ENCODE results near the gene BCAS4.
"Not testable (repeated sequence)": the region's sequence is repeated elsewhere in the genome, so short reads cannot be mapped to it uniquely, and the experiment has no call there.

Gene BCAS4

DNA sequence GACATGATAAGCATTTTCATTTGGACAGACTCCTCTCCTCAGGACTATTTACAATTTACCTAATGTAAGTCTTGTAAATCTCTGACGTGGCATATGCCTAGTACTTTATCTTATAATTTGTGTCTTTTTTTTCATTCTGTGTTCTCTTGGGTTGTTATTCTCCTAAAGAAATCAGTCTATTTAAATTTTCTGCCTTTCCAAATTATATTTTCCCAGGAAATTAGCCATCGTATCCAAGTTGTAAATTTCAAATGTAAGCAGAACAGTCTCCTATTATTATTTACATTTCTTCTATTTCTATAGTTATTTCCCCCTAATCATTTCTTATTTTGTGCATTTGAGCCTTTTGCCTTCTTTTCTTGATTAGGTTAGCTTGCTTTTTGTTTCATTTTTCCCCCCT is 17.5 kb upstream of the BCAS4 start:
- Histone ChIP-seq H3K79me2 (ENCODE audit: low read length) (no peaks in the 10 kb centered on the region), H4K20me1 (ENCODE audit: insufficient read depth, low read length) (no peaks in the 10 kb centered on the region), H3K27ac (ENCODE audit: low read length) (no peak overlapping the region), H3K36me3 (replicated peaks; ENCODE audit: low read depth, low read length) (no peaks in the 10 kb centered on the region), H3K9ac (ENCODE audit: low read length) (no peak overlapping the region), H3K4me2 (ENCODE audit: low read length) (no peak overlapping the region), H3K4me3 (ENCODE audit: low read length) (no peak overlapping the region), H3K27me3 (ENCODE audit: low read depth, low read length) (peaks cover 3% of the 10 kb centered on the region; the same call in 1 of the 2 replicates), H3K9me3 (ENCODE audit: insufficient read depth, low read length) (no peaks in the 10 kb centered on the region), H2AFZ (ENCODE audit: low read depth, low read length) (no peak overlapping the region), H3K4me1 (ENCODE audit: low read length) (no peaks in the 10 kb centered on the region)
- TF ChIP-seq, protein P1, sequence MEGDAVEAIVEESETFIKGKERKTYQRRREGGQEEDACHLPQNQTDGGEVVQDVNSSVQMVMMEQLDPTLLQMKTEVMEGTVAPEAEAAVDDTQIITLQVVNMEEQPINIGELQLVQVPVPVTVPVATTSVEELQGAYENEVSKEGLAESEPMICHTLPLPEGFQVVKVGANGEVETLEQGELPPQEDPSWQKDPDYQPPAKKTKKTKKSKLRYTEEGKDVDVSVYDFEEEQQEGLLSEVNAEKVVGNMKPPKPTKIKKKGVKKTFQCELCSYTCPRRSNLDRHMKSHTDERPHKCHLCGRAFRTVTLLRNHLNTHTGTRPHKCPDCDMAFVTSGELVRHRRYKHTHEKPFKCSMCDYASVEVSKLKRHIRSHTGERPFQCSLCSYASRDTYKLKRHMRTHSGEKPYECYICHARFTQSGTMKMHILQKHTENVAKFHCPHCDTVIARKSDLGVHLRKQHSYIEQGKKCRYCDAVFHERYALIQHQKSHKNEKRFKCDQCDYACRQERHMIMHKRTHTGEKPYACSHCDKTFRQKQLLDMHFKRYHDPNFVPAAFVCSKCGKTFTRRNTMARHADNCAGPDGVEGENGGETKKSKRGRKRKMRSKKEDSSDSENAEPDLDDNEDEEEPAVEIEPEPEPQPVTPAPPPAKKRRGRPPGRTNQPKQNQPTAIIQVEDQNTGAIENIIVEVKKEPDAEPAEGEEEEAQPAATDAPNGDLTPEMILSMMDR (IDR thresholded peaks at IDR 0.05; ENCODE audit: low read depth, low read length): no peak
- no peak for TF ChIP-seq EZH2phosphoT487 (IDR thresholded peaks at IDR 0.05; ENCODE audit: low read depth)

DNA sequence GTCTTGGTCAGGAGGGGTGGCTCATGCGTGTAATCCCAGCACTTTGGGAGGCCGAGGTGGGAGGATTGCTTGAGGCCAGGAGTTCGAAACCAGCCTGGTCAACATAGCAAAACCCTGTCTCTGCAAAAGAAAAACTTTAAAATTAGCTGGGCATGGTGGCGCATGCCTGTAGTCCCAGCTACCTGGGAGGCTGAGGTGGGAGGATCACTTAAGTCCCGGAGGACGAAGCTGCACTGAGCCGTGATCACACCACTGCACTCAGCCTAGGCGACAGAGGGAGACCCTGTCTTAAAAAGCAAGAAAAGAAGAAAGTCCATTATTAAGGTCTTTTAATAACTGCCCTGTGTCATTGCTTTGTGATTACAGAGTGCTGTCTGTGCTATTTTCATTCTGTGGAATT is 15.9 kb upstream of the BCAS4 start:
- not testable (repeated sequence) for H3K4me3 ChIP-seq (ENCODE audit: low read length); H3K9me3 ChIP-seq (ENCODE audit: insufficient read depth, low read length); H4K20me1 ChIP-seq (ENCODE audit: insufficient read depth, low read length); H3K27ac ChIP-seq (ENCODE audit: low read length); H3K4me2 ChIP-seq (ENCODE audit: low read length); H3K9ac ChIP-seq (ENCODE audit: low read length); H3K36me3 ChIP-seq (replicated peaks; ENCODE audit: low read depth, low read length); H3K79me2 ChIP-seq (ENCODE audit: low read length); H3K4me1 ChIP-seq (ENCODE audit: low read length); H2AFZ ChIP-seq (ENCODE audit: low read depth, low read length); H3K27me3 ChIP-seq (ENCODE audit: low read depth, low read length)

DNA sequence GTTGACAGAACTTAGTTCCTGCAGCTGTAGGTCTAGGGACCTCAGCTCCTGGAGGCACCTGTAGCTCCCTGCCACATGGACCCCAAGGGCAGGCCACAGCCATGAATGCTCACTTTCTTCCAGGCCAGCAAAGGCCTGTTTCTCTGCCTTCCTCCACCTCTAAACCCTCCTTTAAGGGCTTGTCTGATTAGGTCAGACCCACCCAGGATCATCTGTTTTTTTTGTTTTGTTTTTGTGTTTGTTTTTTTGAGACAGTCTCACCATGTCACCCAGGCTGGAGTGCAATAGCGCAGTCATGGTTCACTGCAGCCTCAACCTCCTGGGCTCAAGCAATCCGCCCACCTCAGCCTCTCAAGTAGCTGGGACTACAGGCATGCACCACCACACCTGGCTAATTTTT is 11.5 kb upstream of the BCAS4 start:
- no peak overlapping the region for H3K27ac ChIP-seq (ENCODE audit: low read length)
- no peak overlapping the region for H3K4me2 ChIP-seq (ENCODE audit: low read length)
- no peak overlapping the region for H3K9ac ChIP-seq (ENCODE audit: low read length)
- TF ChIP-seq EZH2phosphoT487 (IDR thresholded peaks at IDR 0.05; ENCODE audit: low read depth): no peak
- TF ChIP-seq, protein P1 (IDR thresholded peaks at IDR 0.05; ENCODE audit: low read depth, low read length): no peak
- no peaks in the 10 kb centered on the region for H3K9me3 ChIP-seq (ENCODE audit: insufficient read depth, low read length)
- H3K36me3 ChIP-seq (replicated peaks; ENCODE audit: low read depth, low read length): no peaks in the 10 kb centered on the region
- peaks cover 3% of the 10 kb centered on the region; the same call in 1 of the 2 replicates for H3K27me3 ChIP-seq (ENCODE audit: low read depth, low read length)
- H3K79me2 ChIP-seq (ENCODE audit: low read length): no peaks in the 10 kb centered on the region
- no peak overlapping the region for H2AFZ ChIP-seq (ENCODE audit: low read depth, low read length)
- no peaks in the 10 kb centered on the region for H4K20me1 ChIP-seq (ENCODE audit: insufficient read depth, low read length)
- peaks cover 7% of the 10 kb centered on the region for H3K4me1 ChIP-seq (ENCODE audit: low read length)
- H3K4me3 ChIP-seq (ENCODE audit: low read length): no peak overlapping the region

DNA sequence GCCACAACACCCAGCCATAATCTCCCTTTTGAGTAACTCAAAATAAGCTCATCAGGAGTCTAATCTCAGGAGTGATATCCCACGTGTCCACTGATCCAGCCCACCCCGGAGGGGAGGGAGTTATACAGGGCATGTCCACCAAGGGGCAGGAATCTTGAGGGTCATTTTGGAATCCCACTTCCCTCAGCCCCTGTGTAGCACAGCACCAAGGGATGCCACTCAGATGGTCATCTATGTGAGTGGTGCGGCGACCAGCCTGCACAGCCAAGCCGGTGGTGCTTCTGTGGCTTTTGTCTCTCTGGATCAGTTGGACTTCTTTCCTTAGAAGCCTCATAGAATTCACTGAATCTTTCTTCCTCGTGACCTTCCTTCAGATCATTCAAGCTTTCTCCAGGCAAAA is 11.0 kb upstream of the BCAS4 start:
- Histone ChIP-seq H3K27ac (ENCODE audit: low read length) (no peak overlapping the region), H3K4me1 (ENCODE audit: low read length) (peaks cover 8% of the 10 kb centered on the region), H3K79me2 (ENCODE audit: low read length) (no peaks in the 10 kb centered on the region), H3K4me3 (ENCODE audit: low read length) (no peak overlapping the region), H3K9ac (ENCODE audit: low read length) (no peak overlapping the region), H2AFZ (ENCODE audit: low read depth, low read length) (no peak overlapping the region), H3K4me2 (ENCODE audit: low read length) (no peak overlapping the region), H4K20me1 (ENCODE audit: insufficient read depth, low read length) (no peaks in the 10 kb centered on the region), H3K27me3 (ENCODE audit: low read depth, low read length) (peaks cover 3% of the 10 kb centered on the region; the same call in 1 of the 2 replicates), H3K9me3 (ENCODE audit: insufficient read depth, low read length) (no peaks in the 10 kb centered on the region), H3K36me3 (replicated peaks; ENCODE audit: low read depth, low read length) (no peaks in the 10 kb centered on the region)
- TF ChIP-seq, protein P1 (IDR thresholded peaks at IDR 0.05; ENCODE audit: low read depth, low read length): no peak
- TF ChIP-seq EZH2phosphoT487 (IDR thresholded peaks at IDR 0.05; ENCODE audit: low read depth): no peak

DNA sequence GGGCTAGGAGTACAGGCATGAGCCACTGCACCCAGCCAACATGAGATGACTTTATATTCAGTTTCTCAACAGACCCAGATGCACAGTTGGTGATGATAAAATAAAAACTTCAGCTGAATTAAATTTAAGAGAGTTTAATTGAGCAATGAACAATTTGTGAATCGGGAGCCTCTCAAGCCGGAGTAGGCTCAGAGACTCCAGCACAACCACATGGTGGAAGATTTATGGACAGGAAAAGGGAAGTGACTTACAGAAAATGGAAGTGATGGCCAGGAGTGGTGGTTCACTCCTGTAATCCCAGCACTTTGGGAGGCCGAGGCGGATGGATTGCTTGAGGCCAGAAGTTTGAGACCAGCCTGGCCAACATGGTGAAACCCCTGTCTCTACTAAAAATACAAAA is 10.4 kb upstream of the BCAS4 start:
- H3K9ac ChIP-seq (ENCODE audit: low read length): no peak overlapping the region
- no peaks in the 10 kb centered on the region for H3K36me3 ChIP-seq (replicated peaks; ENCODE audit: low read depth, low read length)
- H3K79me2 ChIP-seq (ENCODE audit: low read length): no peaks in the 10 kb centered on the region
- no peak overlapping the region for H3K4me3 ChIP-seq (ENCODE audit: low read length)
- H4K20me1 ChIP-seq (ENCODE audit: insufficient read depth, low read length): no peaks in the 10 kb centered on the region
- H3K27ac ChIP-seq (ENCODE audit: low read length): no peak overlapping the region
- no peaks in the 10 kb centered on the region for H3K9me3 ChIP-seq (ENCODE audit: insufficient read depth, low read length)
- H3K4me1 ChIP-seq (ENCODE audit: low read length): peaks cover 8% of the 10 kb centered on the region
- no peak for TF ChIP-seq EZH2phosphoT487 (IDR thresholded peaks at IDR 0.05; ENCODE audit: low read depth)
- TF ChIP-seq, protein P1 (IDR thresholded peaks at IDR 0.05; ENCODE audit: low read depth, low read length): no peak
- peaks cover 2% of the 10 kb centered on the region; the same call in 1 of the 2 replicates for H3K27me3 ChIP-seq (ENCODE audit: low read depth, low read length)
- H3K4me2 ChIP-seq (ENCODE audit: low read length): no peak overlapping the region
- H2AFZ ChIP-seq (ENCODE audit: low read depth, low read length): no peak overlapping the region

Data from OCI-LY3 (cell line).